K562 treated with DMSO at 1 percent for 4 hours (cell line): Measurements from ENCODE around the gene WDR86. TPM values are rescaled to one million over a fixed set of nuclear protein-coding genes. Genes with fewer than 3 reads are reported as not detected.

ENCODE experiments used
- total RNA-seq: library from RNA; unstranded; fragments of 300-600 nt; gene quantifications from 2 replicates; pipeline ENCODE4 v1.2.3, GENCODE V29; 2022; ENCODE audit not compliant: insufficient read depth

The WDR86 gene, protein sequence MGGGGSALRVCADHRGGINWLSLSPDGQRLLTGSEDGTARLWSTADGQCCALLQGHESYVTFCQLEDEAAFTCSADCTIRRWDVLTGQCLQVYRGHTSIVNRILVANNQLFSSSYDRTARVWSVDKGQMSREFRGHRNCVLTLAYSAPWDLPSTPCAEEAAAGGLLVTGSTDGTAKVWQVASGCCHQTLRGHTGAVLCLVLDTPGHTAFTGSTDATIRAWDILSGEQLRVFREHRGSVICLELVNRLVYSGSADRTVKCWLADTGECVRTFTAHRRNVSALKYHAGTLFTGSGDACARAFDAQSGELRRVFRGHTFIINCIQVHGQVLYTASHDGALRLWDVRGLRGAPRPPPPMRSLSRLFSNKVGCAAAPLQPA
- 1.0 TPM in 1 of 2 replicates, not detected in the other for total RNA-seq

GRCh38 chr7:151409667-151410404 lies at the start of gene WDR86:
WDR86 (minus strand) TSS chr7:151410038; CDS start chr7:151409589, 449 bp downstream.

GRCh38 chr7:151439855-151440798 lies 30.3 kb upstream of the WDR86 start, which contains the start of gene CRYGN:
CRYGN (minus strand) TSS chr7:151440141; CDS start chr7:151439917, 224 bp downstream.

GRCh38 chr7:151341357-151342101 lies 68.3 kb downstream of the WDR86 start, which contains the start of gene NUB1:
NUB1 (plus strand) TSS chr7:151341812; CDS start chr7:151345350, 3,538 bp downstream.

Other genes starting within 250 kb of the WDR86 start
- gene GBX1, start 242.3 kb downstream of the WDR86 start, total RNA-seq, result not detected in 2 replicates
- not detected in 2 replicates for gene ASB10, start 222.8 kb downstream of the WDR86 start, total RNA-seq
- gene H2BK1, start 199.6 kb downstream of the WDR86 start, total RNA-seq, result not detected in 2 replicates
- gene ABCF2, start 182.8 kb downstream of the WDR86 start, total RNA-seq, result 42.8 and 52.5 TPM in 2 replicates
- gene CHPF2, start 177.6 kb downstream of the WDR86 start, total RNA-seq, result 36.8 and 52.9 TPM in 2 replicates
- gene SMARCD3, start 161.3 kb downstream of the WDR86 start, total RNA-seq, result 4.3 and 5.3 TPM in 2 replicates
- 51.2 and 64.2 TPM in 2 replicates for gene NUB1, start 68.2 kb downstream of the WDR86 start, total RNA-seq
- not detected in 2 replicates for gene CRYGN, start 30.1 kb upstream of the WDR86 start, total RNA-seq
- 81.2 and 87.2 TPM in 2 replicates for gene RHEB, start 109.9 kb upstream of the WDR86 start, total RNA-seq